Measurements from ENCODE around the gene TNS2.

- TF ChIP-seq CTCF (IDR thresholded peaks at IDR 0.05), result no peak
- no peak for TF ChIP-seq POLR2A (IDR thresholded peaks at IDR 0.05)
Measured at GRCh38 chr12:53082637-53083175, 32.8 kb downstream of the TNS2 start.

All from ovary (tissue), 3 donors.